Kidney glomerular epithelial cell (primary cell): Measurements from ENCODE around the gene RPGRIP1.
"Not testable (repeated sequence)": the region's sequence is repeated elsewhere in the genome, so short reads cannot be mapped to it uniquely, and the experiment has no call there.

ENCODE experiments used
- DNase-seq: peaks from one replicate; lab custom pipeline; 2025; lab: John Stamatoyannopoulos, UW

Gene RPGRIP1

GRCh38 chr14:21258005-21258888, 21.6 kb upstream of the RPGRIP1 start:
- no peak for DNase-seq

- no peak for DNase-seq
Measured at GRCh38 chr14:21258889-21259787, 20.7 kb upstream of the RPGRIP1 start.

- DNase-seq, result no peak
Measured at GRCh38 chr14:21261824-21262223, 18.1 kb upstream of the RPGRIP1 start.

GRCh38 chr14:21262410-21262809, 17.5 kb upstream of the RPGRIP1 start:
- DNase-seq, result no peak

GRCh38 chr14:21263284-21264024, 16.4 kb upstream of the RPGRIP1 start:
- peak; percentile 35 for DNase-seq

- peak; percentile 55 for DNase-seq
Measured at GRCh38 chr14:21264025-21264801, 15.7 kb upstream of the RPGRIP1 start.

- DNase-seq, result no peak
Measured at GRCh38 chr14:21267431-21267845, 12.4 kb upstream of the RPGRIP1 start.

- peak; percentile 75 for DNase-seq
Measured at GRCh38 chr14:21267886-21268616, 11.8 kb upstream of the RPGRIP1 start.

GRCh38 chr14:21268617-21269251, 11.1 kb upstream of the RPGRIP1 start:
- DNase-seq, result peak; percentile 58

- peak; percentile 100 for DNase-seq
Measured at GRCh38 chr14:21269252-21270046, 10.4 kb upstream of the RPGRIP1 start, which contains the start of gene HNRNPC. TSS of gene HNRNPC (minus strand) at chr14:21269442. CDS start at chr14:21234193, 35,249 bp downstream.

GRCh38 chr14:21272661-21273060, 7.2 kb upstream of the RPGRIP1 start:
- not testable (repeated sequence) for DNase-seq

GRCh38 chr14:21275261-21275858, 4.5 kb upstream of the RPGRIP1 start:
- no peak for DNase-seq

GRCh38 chr14:21278632-21279031, 1.3 kb upstream of the RPGRIP1 start:
- DNase-seq, result no peak

- not testable (repeated sequence) for DNase-seq
Measured at GRCh38 chr14:21281917-21282316, 2.0 kb downstream of the RPGRIP1 start.

- DNase-seq, result not testable (repeated sequence)
Measured at GRCh38 chr14:21286516-21286915, 6.6 kb downstream of the RPGRIP1 start.

GRCh38 chr14:21287168-21287567, 7.3 kb downstream of the RPGRIP1 start:
- DNase-seq, result no peak

- DNase-seq, result not testable (repeated sequence)
Measured at GRCh38 chr14:21294026-21294425, 14.1 kb downstream of the RPGRIP1 start.

GRCh38 chr14:21298358-21298757, 18.5 kb downstream of the RPGRIP1 start:
- DNase-seq, result no peak
